ENCODE data around the gene UBASH3B.
A peak's percentile ranks its signal among the peaks of the same experiment; 100 is the strongest.

UBASH3B gene

GRCh38 chr11:122755941-122756340 is 100.4 kb downstream of the UBASH3B start:
- no peak for TF ChIP-seq CTCF (IDR thresholded peaks at IDR 0.05; ENCODE audit: insufficient read depth, low read depth, low read length, missing control alignments)
- no peak overlapping the region for H3K4me3 ChIP-seq (ENCODE audit: low read length)
- no peak for DNase-seq (ENCODE audit: low read depth)

- no peak for TF ChIP-seq CTCF (IDR thresholded peaks at IDR 0.05; ENCODE audit: insufficient read depth, low read depth, low read length, missing control alignments)
- no peak overlapping the region for H3K4me3 ChIP-seq (ENCODE audit: low read length)
- DNase-seq (ENCODE audit: low read depth) = no peak
Measured at GRCh38 chr11:122756417-122756816, 100.9 kb downstream of the UBASH3B start.

- H3K4me3 ChIP-seq (ENCODE audit: low read length) = no peak overlapping the region
- no peak for TF ChIP-seq CTCF (IDR thresholded peaks at IDR 0.05; ENCODE audit: insufficient read depth, low read depth, low read length, missing control alignments)
- no peak for DNase-seq (ENCODE audit: low read depth)
Measured at GRCh38 chr11:122757201-122757600, 101.7 kb downstream of the UBASH3B start.

GRCh38 chr11:122758339-122758738 is 102.8 kb downstream of the UBASH3B start:
- TF ChIP-seq CTCF (IDR thresholded peaks at IDR 0.05; ENCODE audit: insufficient read depth, low read depth, low read length, missing control alignments) = no peak
- no peak overlapping the region for H3K4me3 ChIP-seq (ENCODE audit: low read length)
- no peak for DNase-seq (ENCODE audit: low read depth)

- no peak for TF ChIP-seq CTCF (IDR thresholded peaks at IDR 0.05; ENCODE audit: insufficient read depth, low read depth, low read length, missing control alignments)
- no peak overlapping the region for H3K4me3 ChIP-seq (ENCODE audit: low read length)
- DNase-seq (ENCODE audit: low read depth) = peak; percentile 71
Measured at GRCh38 chr11:122758974-122759373, 103.5 kb downstream of the UBASH3B start.

GRCh38 chr11:122763108-122763507 is 107.6 kb downstream of the UBASH3B start:
- no peak for TF ChIP-seq CTCF (IDR thresholded peaks at IDR 0.05; ENCODE audit: insufficient read depth, low read depth, low read length, missing control alignments)
- H3K4me3 ChIP-seq (ENCODE audit: low read length) = no peak overlapping the region
- DNase-seq (ENCODE audit: low read depth) = no peak

- TF ChIP-seq CTCF (IDR thresholded peaks at IDR 0.05; ENCODE audit: insufficient read depth, low read depth, low read length, missing control alignments) = no peak
- DNase-seq (ENCODE audit: low read depth) = no peak
- H3K4me3 ChIP-seq (ENCODE audit: low read length) = no peak overlapping the region
Measured at GRCh38 chr11:122764371-122765090, 109.0 kb downstream of the UBASH3B start.

Measured in epithelial cell of esophagus (primary cell).